HEK293T (cell line): Measurements from ENCODE around the gene ZNF740.
"Not testable (repeated sequence)": the region's sequence is repeated elsewhere in the genome, so short reads cannot be mapped to it uniquely, and the experiment has no call there.

Experiments
- CTCF ChIA-PET: fragments of 350-600 bp; formaldehyde crosslinking; extraction: SDS; loops from one replicate; lab custom pipeline; 2021; ENCODE audit warnings: antibody characterized with exemption, inconsistent platforms; lab: Yijun Ruan, JAX
- POLR2A ChIA-PET: fragments of 350-600 bp; formaldehyde crosslinking; extraction: SDS; loops from one replicate; lab custom pipeline; 2020; ENCODE audit warnings: antibody characterized with exemption, inconsistent platforms; lab: Yijun Ruan, JAX
- DNase-seq: peaks from one replicate; pipeline ENCODE4 v3.0.0; 2012; ENCODE audit warnings: mixed read lengths; ENCODE audit errors: extremely low spot score
- ARNT ChIP-seq: fragments of 450-650 bp; IDR thresholded peaks from 2 replicates; pipeline ENCODE4 v1.6.1; 2017; ENCODE audit warnings: mild to moderate bottlenecking
- BHLHE40 ChIP-seq: fragments of 450-650 bp; IDR thresholded peaks from 2 replicates; pipeline ENCODE4 v1.6.1; 2016; ENCODE audit warnings: mild to moderate bottlenecking, moderate library complexity, borderline replicate concordance
- CTBP1 ChIP-seq: fragments of 450-650 bp; IDR thresholded peaks from 2 replicates; pipeline ENCODE4 v1.6.1; 2016; ENCODE audit warnings: borderline replicate concordance
- ELF4 ChIP-seq: fragments of 450-650 bp; IDR thresholded peaks from 2 replicates; pipeline ENCODE4 v1.6.1; 2017; ENCODE audit warnings: antibody characterized with exemption
- FOXA1 ChIP-seq: fragments of 450-650 bp; IDR thresholded peaks from 2 replicates; pipeline ENCODE4 v1.6.1; 2016; ENCODE audit warnings: mild to moderate bottlenecking
- FOXK2 ChIP-seq: fragments of 450-650 bp; IDR thresholded peaks from 2 replicates; pipeline ENCODE4 v1.6.1; 2016; ENCODE audit warnings: mild to moderate bottlenecking
- FOXM1 ChIP-seq: fragments of 450-650 bp; IDR thresholded peaks from 2 replicates; pipeline ENCODE4 v1.6.1; 2017; ENCODE audit warnings: mild to moderate bottlenecking, borderline replicate concordance
- HDGF ChIP-seq: fragments of 450-650 bp; IDR thresholded peaks from 2 replicates; pipeline ENCODE4 v1.6.1; 2017; ENCODE audit warnings: antibody characterized with exemption, borderline replicate concordance
- L3MBTL2 ChIP-seq: fragments of 450-650 bp; conservative IDR thresholded peaks from 2 replicates; pipeline ENCODE4 v1.6.1; 2016; ENCODE audit warnings: mild to moderate bottlenecking
- LEF1 ChIP-seq: fragments of 450-650 bp; IDR thresholded peaks from 2 replicates; pipeline ENCODE4 v1.6.1; 2017; ENCODE audit warnings: mild to moderate bottlenecking, borderline replicate concordance
- NFRKB ChIP-seq: fragments of 450-650 bp; IDR thresholded peaks from 2 replicates; pipeline ENCODE4 v1.6.1; 2016; ENCODE audit warnings: mild to moderate bottlenecking, moderate library complexity
- SP1 ChIP-seq: fragments of 450-650 bp; IDR thresholded peaks from 2 replicates; pipeline ENCODE4 v1.6.1; 2017
- SUZ12 ChIP-seq: fragments of 450-650 bp; IDR thresholded peaks from 2 replicates; pipeline ENCODE4 v1.6.1; 2016; ENCODE audit warnings: mild to moderate bottlenecking
- TARDBP ChIP-seq: fragments of 450-650 bp; IDR thresholded peaks from 2 replicates; pipeline ENCODE4 v1.6.1; 2016
- ZNF384 ChIP-seq: fragments of 450-650 bp; IDR thresholded peaks from 2 replicates; pipeline ENCODE4 v1.6.1; 2016
- TF ChIP-seq, protein P1 (sequence below): fragments of 450-650 bp; IDR thresholded peaks from 2 replicates; pipeline ENCODE4 v1.6.1; 2016

ZNF740 gene

DNA sequence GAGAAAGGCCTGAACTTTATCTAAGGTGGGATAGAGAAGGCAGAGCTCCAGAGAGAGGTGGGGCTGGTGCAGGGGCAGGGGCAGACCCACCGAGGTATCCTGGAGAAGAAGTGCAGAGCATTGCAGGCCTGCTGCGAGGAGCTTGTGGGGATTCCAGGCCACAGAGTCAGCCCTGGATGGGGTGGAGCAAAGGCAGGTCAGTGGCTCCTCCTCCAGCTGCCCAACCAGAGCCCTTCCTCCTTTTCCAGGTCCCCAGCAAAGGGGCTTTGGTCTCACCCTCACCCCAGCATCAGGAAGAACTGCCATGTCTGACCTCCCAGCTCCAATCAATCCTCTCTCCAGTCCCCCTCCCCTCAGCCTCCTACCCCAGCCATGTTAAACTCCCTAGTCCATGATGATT is 19.8 kb upstream of the ZNF740 start:
- POLR2A ChIA-PET = interaction anchor here (1.2 to 3.7 kb wide), 5 partner anchors 20 to 160 kb away, joined by 3 to 27 read pairs (median 6); partner anchors contain the start of genes CSAD, PFDN5 and ZNF740
- no peak for DNase-seq
- TF ChIP-seq NFRKB = no peak
- TF ChIP-seq ZNF384 = no peak
- no peak for TF ChIP-seq FOXM1
- no peak for TF ChIP-seq SP1
- no peak for TF ChIP-seq CTBP1
- TF ChIP-seq FOXK2 = no peak
- TF ChIP-seq, protein P1, sequence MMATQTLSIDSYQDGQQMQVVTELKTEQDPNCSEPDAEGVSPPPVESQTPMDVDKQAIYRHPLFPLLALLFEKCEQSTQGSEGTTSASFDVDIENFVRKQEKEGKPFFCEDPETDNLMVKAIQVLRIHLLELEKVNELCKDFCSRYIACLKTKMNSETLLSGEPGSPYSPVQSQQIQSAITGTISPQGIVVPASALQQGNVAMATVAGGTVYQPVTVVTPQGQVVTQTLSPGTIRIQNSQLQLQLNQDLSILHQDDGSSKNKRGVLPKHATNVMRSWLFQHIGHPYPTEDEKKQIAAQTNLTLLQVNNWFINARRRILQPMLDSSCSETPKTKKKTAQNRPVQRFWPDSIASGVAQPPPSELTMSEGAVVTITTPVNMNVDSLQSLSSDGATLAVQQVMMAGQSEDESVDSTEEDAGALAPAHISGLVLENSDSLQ = no peak
- no peak for TF ChIP-seq ARNT
- TF ChIP-seq FOXA1 = no peak
- no peak for TF ChIP-seq ELF4
- TF ChIP-seq TARDBP = no peak
- TF ChIP-seq SUZ12 = no peak
- TF ChIP-seq HDGF = no peak
- TF ChIP-seq L3MBTL2 = no peak
- TF ChIP-seq LEF1 = no peak
- TF ChIP-seq BHLHE40 = no peak
- CTCF ChIA-PET = interaction anchor here (0.9 to 3.5 kb wide), 9 partner anchors 12 to 161 kb away, joined by 3 to 21 read pairs (median 8); partner anchors contain the start of gene AAAS

DNA sequence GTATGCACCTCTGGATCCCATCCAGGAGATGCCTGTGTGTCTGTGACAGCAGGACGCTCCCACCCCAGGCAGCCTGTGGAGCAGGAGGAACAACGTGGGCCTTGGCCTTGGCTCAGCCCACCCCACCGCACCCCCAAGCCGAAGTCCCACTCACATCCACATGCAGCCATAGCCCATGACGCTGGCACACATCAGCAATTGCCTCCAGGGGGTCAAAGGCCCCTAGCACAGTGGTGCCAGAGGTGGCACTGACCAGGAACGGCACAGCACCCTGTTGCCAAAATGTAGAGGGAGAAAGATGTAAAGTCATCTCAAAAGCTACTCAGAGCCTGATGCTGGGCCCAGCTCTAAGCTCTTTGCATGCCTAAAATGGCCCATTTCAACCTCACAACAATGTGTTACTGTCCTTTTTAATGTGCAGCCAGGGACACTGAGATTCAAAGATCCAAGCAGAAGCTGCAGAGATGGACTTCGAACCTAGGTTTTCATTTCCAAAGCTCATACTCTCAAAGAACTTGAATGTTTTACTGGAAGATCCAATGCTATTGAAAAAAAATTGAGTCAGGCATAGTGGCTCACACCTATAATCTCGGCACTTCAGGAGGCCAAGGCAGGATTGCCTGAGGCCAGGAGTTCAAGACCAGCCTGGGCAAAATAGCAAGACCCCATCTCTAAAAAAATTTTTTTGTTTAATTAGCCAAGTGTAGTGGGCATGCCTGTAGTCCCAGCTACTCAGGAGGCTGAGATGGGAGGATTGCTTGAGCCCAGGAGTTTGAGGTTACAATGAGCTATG is 19.2 kb upstream of the ZNF740 start:
- DNase-seq = no peak
- POLR2A ChIA-PET = interaction anchor here (2.1 to 3.7 kb wide), 2 partner anchors 20 to 134 kb away, joined by 6 to 27 read pairs; partner anchors contain the start of genes CSAD, PFDN5 and ZNF740
- TF ChIP-seq BHLHE40 = no peak
- TF ChIP-seq, protein P1 = no peak
- no peak for TF ChIP-seq ZNF384
- TF ChIP-seq HDGF = no peak
- no peak for TF ChIP-seq FOXM1
- TF ChIP-seq FOXA1 = no peak
- no peak for TF ChIP-seq CTBP1
- TF ChIP-seq ARNT = no peak
- CTCF ChIA-PET = interaction anchor here (0.9 to 3.5 kb wide), 5 partner anchors 13 to 53 kb away, joined by 5 to 21 read pairs (median 15); no protein-coding TSS in a partner anchor

DNA sequence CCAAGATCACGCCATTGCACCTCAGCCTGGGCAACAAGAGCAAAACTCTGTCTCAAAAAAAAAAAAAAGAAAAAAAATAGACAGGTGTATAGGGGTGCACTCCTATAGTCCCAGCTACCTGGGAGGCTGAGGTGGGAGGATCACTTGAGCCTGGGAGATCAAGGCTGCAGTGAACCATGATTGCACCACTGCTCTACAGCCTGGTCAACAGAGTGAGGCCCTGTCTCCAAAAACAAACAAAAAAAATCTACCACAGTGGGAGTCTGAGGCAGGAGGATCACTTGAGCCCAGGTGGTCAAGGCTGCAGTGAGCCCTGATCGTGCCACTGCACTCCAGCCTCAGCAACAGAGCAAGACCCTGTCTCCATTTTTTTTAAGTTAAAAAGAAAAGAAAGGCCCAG is 17.5 kb upstream of the ZNF740 start:
- POLR2A ChIA-PET = interaction anchor here (1.0 kb wide), 1 partner anchor 18 kb away, joined by 3 read pairs; the partner anchor contains the start of genes CSAD and ZNF740
- DNase-seq, CTCF ChIA-PET: not testable (repeated sequence)

DNA sequence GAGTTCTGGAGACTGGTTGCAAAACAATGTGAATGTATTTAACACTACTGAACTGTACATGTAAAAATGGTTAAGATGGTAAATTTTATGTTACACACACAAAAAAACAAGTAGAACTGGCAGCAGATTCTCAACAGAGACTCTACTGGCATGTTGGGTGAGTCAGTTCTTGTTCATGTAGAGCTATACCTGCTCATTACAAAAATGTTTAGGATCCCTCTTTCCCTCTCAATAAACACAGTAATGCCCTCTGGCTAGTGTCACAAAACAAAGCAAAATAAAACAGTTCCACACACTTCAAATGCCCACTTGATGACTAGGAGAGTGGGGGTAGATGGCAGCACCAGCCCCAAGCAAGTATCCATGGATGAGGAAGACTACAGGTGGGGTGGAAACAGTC is 13.7 kb upstream of the ZNF740 start:
- DNase-seq = no peak
- TF ChIP-seq, protein P1 = no peak
- TF ChIP-seq BHLHE40 = no peak
- ChIA-PET CTCF (no interaction called here), POLR2A (interaction anchor here (1.2 kb wide), 1 partner anchor 14 kb away, joined by 4 read pairs; the partner anchor contains the start of genes CSAD and ZNF740)

DNA sequence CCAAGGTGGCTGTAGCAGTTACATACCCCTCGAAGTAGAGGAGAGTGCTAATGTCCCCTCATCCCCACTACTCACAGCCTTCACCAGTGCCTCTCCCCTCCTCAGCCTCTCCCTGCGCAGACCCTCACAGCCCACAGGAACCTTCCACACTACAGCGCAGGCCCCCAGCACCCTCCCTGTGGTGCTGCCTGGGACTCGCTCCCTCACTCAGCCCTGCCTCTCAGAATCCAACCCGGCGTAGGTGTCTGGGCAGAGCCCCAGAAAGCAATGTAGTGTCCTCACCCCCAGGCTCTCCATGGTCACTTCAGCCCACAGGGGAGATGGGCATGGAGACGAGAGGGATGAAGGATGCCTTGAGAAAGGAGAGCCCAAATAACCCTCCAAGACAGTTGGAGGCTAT is 10.9 kb upstream of the ZNF740 start:
- CTCF ChIA-PET = no interaction called here
- TF ChIP-seq HDGF (no peak), BHLHE40 (no peak), ZNF384 (no peak), LEF1 (no peak), SP1 (no peak), FOXK2 (no peak), FOXM1 (no peak), CTBP1 (no peak), NFRKB (no peak)
- TF ChIP-seq, protein P1 = no peak
- DNase-seq = no peak
- POLR2A ChIA-PET = no interaction called here

DNA sequence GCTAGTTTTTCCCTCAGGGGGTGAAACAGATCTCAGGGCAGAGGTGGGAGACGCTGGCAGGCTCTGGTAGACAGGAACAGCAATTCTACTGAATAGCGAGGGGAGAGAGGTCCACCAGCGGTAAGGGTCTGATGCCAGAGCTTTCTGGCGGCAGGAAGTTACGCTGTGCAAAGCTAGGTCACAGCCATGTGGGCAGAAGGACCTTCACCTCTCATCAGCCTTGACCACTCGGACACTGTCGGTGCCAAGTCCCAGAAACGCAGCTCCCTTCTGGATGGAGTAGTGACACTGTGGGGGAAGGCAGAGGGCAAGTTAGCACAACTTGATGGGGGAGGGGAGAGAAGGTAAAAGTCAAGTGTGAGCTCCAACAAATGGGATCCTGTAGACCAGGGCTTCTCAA is 10.3 kb upstream of the ZNF740 start:
- ChIA-PET POLR2A (interaction anchor here (1.0 to 1.1 kb wide), 2 partner anchors 10 to 11 kb away, joined by 3 to 7 read pairs; partner anchors contain the start of genes CSAD and ZNF740), CTCF (interaction anchor here (1.5 kb wide), 1 partner anchor 11 kb away, joined by 6 read pairs; no protein-coding TSS in a partner anchor)
- no peak for TF ChIP-seq ELF4
- no peak for TF ChIP-seq FOXM1
- no peak for TF ChIP-seq SUZ12
- TF ChIP-seq, protein P1 = no peak
- TF ChIP-seq FOXK2 = no peak
- TF ChIP-seq L3MBTL2 = no peak
- no peak for TF ChIP-seq CTBP1
- no peak for TF ChIP-seq TARDBP
- DNase-seq = no peak
